Duodenal mucosa (tissue), 2 donors: Measurements from ENCODE around the gene NPIPB8.
"Not testable (repeated sequence)": the region's sequence is repeated elsewhere in the genome, so short reads cannot be mapped to it uniquely, and the experiment has no call there.

Source experiments
- H3K27ac ChIP-seq: one replicate; pipeline ENCODE4 v1.7.0; 2013; ENCODE audit warnings: low read depth, low read length
- H3K27me3 ChIP-seq, 2 donors: one replicate each; pipeline ENCODE4 v1.7.0; 2013; ENCODE audit warnings: low read length in 2 of 2, control low read depth in 1 of 2; ENCODE audit not compliant: insufficient read depth in 2 of 2, control insufficient read depth in 1 of 2
- H3K36me3 ChIP-seq, 2 donors: one replicate each; pipeline ENCODE4 v1.7.0; 2013; ENCODE audit warnings: low read length in 2 of 2, control low read depth in 1 of 2; ENCODE audit not compliant: insufficient read depth in 2 of 2, control insufficient read depth in 1 of 2
- H3K4me1 ChIP-seq, 2 donors: one replicate each; pipeline ENCODE4 v1.7.0; 2013; ENCODE audit warnings: low read length in 2 of 2, control low read depth in 1 of 2; ENCODE audit not compliant: insufficient read depth in 2 of 2, control insufficient read depth in 1 of 2
- H3K4me3 ChIP-seq, 2 donors: one replicate each; pipeline ENCODE4 v1.7.0; 2013; ENCODE audit warnings: low read length in 2 of 2, low read depth in 1 of 2
- H3K9ac ChIP-seq, 2 donors: one replicate each; pipeline ENCODE4 v1.7.0; 2013; ENCODE audit warnings: low read length in 2 of 2, low read depth in 1 of 2
- H3K9me3 ChIP-seq, 2 donors: one replicate each; pipeline ENCODE4 v1.7.0; 2013; ENCODE audit warnings: low read length in 2 of 2, control low read depth in 1 of 2; ENCODE audit not compliant: control insufficient read depth in 1 of 2

Gene NPIPB8

DNA sequence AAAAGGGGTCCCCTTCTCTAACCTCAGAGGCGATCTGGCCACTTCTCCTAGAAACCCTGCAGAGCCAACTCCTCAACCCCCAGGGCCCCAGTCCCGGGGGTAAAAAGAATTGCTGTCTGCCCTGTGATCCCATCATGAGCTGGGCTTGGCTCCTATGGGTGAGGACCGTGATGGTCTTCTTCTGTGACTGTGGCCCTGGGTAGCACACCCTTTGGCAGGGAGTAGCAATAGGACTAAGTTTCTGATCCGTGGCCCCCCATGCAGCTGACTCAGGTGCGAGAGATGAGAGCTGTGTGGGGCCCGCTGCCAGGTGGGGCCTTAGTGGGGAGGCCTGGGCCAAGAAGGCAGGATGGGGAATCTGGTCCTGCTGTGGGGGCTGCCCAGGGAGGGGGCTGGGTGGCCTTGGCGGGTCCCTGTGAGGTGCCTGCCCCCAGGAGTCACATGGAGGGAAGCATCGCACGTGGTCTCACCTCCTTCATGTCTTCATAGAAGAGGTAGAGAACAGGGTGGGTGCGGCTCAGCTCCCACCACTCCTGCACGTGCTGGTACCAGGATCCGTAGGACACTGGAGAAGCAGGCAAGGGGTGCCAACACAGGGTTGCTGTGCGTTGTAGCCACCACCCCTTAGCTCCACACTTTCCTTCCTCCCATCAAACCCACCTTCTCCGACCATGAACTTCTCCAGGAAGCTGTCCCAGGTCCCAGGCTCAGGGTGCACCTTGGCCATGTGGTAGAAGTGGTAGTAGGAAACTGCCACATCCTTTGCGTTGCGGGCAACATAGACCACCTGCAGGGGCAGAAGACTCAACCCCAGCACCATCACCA lies 31.4 kb upstream of the NPIPB8 start:
- Histone ChIP-seq H3K9ac (no peak overlapping the region), H3K27ac (no peak overlapping the region), H3K4me1 (peaks cover 19 to 22% of the 10 kb centered on the region in 2 donors), H3K36me3 (peaks cover 0 to 11% of the 10 kb centered on the region in 2 donors), H3K27me3 (no peaks in the 10 kb centered on the region), H3K4me3 (no peak overlapping the region), H3K9me3 (no peaks in the 10 kb centered on the region)

GRCh38 chr16:28607116-28607623 lies 30.7 kb upstream of the NPIPB8 start:
- H3K27ac ChIP-seq: no peak overlapping the region
- no peak overlapping the region for H3K4me3 ChIP-seq
- no peaks in the 10 kb centered on the region for H3K9me3 ChIP-seq
- H3K4me1 ChIP-seq: peaks cover 19 to 23% of the 10 kb centered on the region in 2 donors
- H3K9ac ChIP-seq: no peak overlapping the region
- H3K27me3 ChIP-seq: no peaks in the 10 kb centered on the region
- H3K36me3 ChIP-seq: peaks cover 0 to 11% of the 10 kb centered on the region in 2 donors

- H3K27ac ChIP-seq, H3K27me3 ChIP-seq, H3K9ac ChIP-seq, H3K9me3 ChIP-seq: not testable (repeated sequence)
- Histone ChIP-seq H3K4me1 (peaks cover 19 to 23% of the 10 kb centered on the region in 2 donors), H3K4me3 (peak overlapping the region in 1 of 2 donors; percentile 23), H3K36me3 (peaks cover 0 to 11% of the 10 kb centered on the region in 2 donors)
Observed at GRCh38 chr16:28607681-28608495, 30.0 kb upstream of the NPIPB8 start.

- H3K9me3 ChIP-seq, H3K27ac ChIP-seq, H3K27me3 ChIP-seq: not testable (repeated sequence)
- peak overlapping the region in 1 of 2 donors; percentile 67 for H3K9ac ChIP-seq
- peak overlapping the region in 1 of 2 donors; percentile 23 for H3K4me3 ChIP-seq
- H3K4me1 ChIP-seq: peaks cover 19 to 23% of the 10 kb centered on the region in 2 donors
- H3K36me3 ChIP-seq: peaks cover 0 to 11% of the 10 kb centered on the region in 2 donors
Observed at GRCh38 chr16:28608496-28608808, 29.4 kb upstream of the NPIPB8 start.

GRCh38 chr16:28608867-28609596 lies 28.8 kb upstream of the NPIPB8 start:
- Histone ChIP-seq H3K9ac (peak overlapping the region; percentile 57 to 67), H3K36me3 (peaks cover 0 to 11% of the 10 kb centered on the region in 2 donors), H3K4me3 (peak overlapping the region; percentile 54 to 72), H3K4me1 (peaks cover 19 to 23% of the 10 kb centered on the region in 2 donors), H3K27ac (peak overlapping the region; percentile 82)
- H3K27me3 ChIP-seq, H3K9me3 ChIP-seq: not testable (repeated sequence)

DNA sequence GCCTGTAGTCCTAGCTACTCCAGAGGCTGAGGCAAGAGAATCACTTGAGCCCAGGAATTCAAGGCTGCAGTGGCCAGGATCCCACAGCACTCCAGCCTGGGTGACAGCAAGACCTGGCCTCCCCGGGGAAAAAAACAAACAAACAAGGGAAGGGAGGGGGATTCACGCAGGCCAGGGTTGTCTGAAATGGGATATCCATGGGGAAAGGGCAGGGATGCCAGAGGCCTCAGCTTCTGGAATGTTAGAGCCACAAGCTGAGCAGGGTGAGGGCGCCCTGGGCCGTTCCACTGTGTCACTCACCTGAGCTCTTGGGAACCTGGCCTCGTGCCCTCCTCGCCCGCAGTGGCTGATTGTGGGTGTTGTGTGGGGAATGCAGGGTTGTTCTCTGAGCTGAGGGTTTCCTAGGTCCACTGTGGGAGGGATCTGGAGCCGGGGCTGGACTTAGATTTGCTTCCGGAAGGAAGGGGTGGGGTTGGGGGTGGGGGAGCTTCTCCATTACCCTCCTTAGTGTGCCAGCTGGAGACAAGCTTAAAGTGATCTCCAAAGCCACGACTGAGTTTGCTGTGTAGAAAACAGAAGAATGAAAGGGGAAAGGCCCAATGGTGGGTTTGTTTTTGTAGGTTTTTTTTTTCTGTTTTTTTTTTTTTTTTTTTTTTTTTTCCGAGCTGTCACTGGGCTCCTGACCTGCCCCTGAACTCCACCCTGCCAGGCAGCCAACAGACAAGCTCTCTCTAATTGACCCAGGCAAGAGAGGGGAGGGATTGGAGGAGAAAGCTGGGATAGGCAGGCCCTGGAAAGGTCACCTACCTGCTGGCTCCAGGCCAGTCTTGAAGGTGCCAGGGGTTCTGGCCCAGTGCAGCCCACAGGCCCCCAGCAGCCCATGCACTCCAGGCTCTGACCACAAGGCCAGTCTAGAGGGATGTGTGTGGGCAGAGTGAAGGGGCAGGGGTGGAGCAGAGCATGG lies 28.0 kb upstream of the NPIPB8 start, which contains the start of gene SULT1A1:
TSS of gene SULT1A1 (minus strand) at position 414 of the 964 bp plus-strand sequence. CDS start 1,189 bp downstream, outside the sequence.
- Histone ChIP-seq H3K4me3 (peak within 1 kb of the TSS; percentile 54 to 72), H3K9ac (peak within 1 kb of the TSS; percentile 57 to 67), H3K27me3 (no peaks in the 10 kb centered on the region), H3K9me3 (no peaks in the 10 kb centered on the region), H3K4me1 (peaks cover 19 to 23% of the 10 kb centered on the region in 2 donors), H3K36me3 (peaks cover 0 to 11% of the 10 kb centered on the region in 2 donors), H3K27ac (peak within 1 kb of the TSS; percentile 82)

DNA sequence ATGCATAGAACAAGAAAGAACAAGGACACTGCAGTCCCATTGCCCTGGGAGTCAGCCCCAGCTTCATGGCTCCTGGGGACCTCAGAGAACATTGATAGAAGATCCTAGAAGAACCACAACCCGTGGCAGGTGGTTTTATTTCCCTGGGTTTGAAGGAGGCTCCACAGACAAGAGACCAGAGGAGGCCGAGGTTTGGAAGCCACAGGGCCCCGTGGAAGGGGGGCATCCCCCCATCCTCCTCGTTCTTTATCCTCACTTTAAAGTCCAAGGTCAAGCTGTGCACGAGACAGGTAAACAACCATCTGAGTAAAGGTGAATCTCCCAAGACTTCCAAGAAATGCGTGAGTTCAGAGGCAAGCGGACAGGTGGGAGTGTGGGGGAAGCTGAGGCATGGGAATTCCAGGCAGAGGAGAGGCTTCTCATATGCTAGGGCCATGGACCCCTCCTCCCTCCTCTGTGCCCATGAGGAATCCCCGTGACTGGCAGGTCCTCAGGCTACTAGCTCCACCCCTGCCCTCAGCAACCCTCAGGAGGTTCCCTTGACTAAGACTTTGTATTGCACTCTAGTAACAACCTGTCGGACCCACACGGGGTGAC lies 27.2 kb upstream of the NPIPB8 start:
- H3K9me3 ChIP-seq: no peaks in the 10 kb centered on the region
- no peaks in the 10 kb centered on the region for H3K27me3 ChIP-seq
- peak overlapping the region; percentile 18 to 32 for H3K9ac ChIP-seq
- H3K4me1 ChIP-seq: peaks cover 19 to 23% of the 10 kb centered on the region in 2 donors
- peaks cover 0 to 11% of the 10 kb centered on the region in 2 donors for H3K36me3 ChIP-seq
- H3K27ac ChIP-seq: peak overlapping the region; percentile 82
- peak overlapping the region in 1 of 2 donors; percentile 21 for H3K4me3 ChIP-seq

GRCh38 chr16:28612359-28613280 lies 25.2 kb upstream of the NPIPB8 start:
- H3K9me3 ChIP-seq, H3K27me3 ChIP-seq, H3K9ac ChIP-seq, H3K36me3 ChIP-seq, H3K4me3 ChIP-seq, H3K27ac ChIP-seq: not testable (repeated sequence)
- H3K4me1 ChIP-seq: peaks cover 19 to 23% of the 10 kb centered on the region in 2 donors
